H1 (cell line): ENCODE results near the gene NUP88. TPM values are rescaled to one million over a fixed set of nuclear protein-coding genes. Genes with fewer than 3 reads are reported as not detected.

Source experiments
- CTCF ChIA-PET: fragments of 300-600 bp; sonication (Branson Sonifier 250); formaldehyde crosslinking; loops from one replicate; lab custom pipeline; 2021; ENCODE audit not compliant: partially characterized antibody; lab: Charles Lee
- POLR2A ChIA-PET: fragments of 300-600 bp; sonication (Branson Sonifier 250); formaldehyde crosslinking; loops from one replicate; lab custom pipeline; 2021; ENCODE audit warnings: inconsistent platforms; ENCODE audit not compliant: partially characterized antibody; lab: Charles Lee
- DNase-seq, 2 experiments: peaks; one replicate each; pipeline versions ENCODE4 v3.0.0 to v3.0.0-alpha.2; 2010 to 2022; ENCODE audit warnings: low spot score in 2 of 2, low read depth in 1 of 2, mixed read lengths in 1 of 2
- FAIRE-seq: peaks from 2 replicates; lab custom pipeline; 2011; peaks lifted over from hg19 to GRCh38; lab: Jason Lieb, UNC
- H2AFZ ChIP-seq: 2 replicates; pipeline ENCODE4 v1.8.1; 2012; ENCODE audit warnings: low read length, inconsistent platforms
- H2AK5ac ChIP-seq: 2 replicates; pipeline ENCODE4 v1.6.1; 2013; ENCODE audit warnings: low read depth, low read length
- H2BK120ac ChIP-seq: replicated peaks from 2 replicates; pipeline ENCODE3; 2013; ENCODE audit warnings: low read depth, low read length, inconsistent platforms
- H2BK12ac ChIP-seq: 2 replicates; pipeline ENCODE4 v1.6.1; 2013; ENCODE audit warnings: low read depth, low read length
- H2BK15ac ChIP-seq: 2 replicates; pipeline ENCODE4 v1.6.1; 2013; ENCODE audit warnings: low read length
- H2BK20ac ChIP-seq: 2 replicates; pipeline ENCODE4 v1.6.1; 2013; ENCODE audit warnings: low read length
- H2BK5ac ChIP-seq: 2 replicates; pipeline ENCODE4 v1.6.1; 2013; ENCODE audit warnings: low read depth, low read length
- H3K14ac ChIP-seq: 2 replicates; pipeline ENCODE4 v1.6.1; 2013; ENCODE audit warnings: inconsistent platforms; ENCODE audit not compliant: insufficient read length
- H3K18ac ChIP-seq: 2 replicates; pipeline ENCODE4 v1.6.1; 2013; ENCODE audit warnings: low read length; ENCODE audit errors: extremely low read depth
- H3K23ac ChIP-seq: 2 replicates; pipeline ENCODE4 v1.6.1; 2013; ENCODE audit warnings: inconsistent platforms; ENCODE audit not compliant: insufficient read length
- H3K23me2 ChIP-seq: 2 replicates; pipeline ENCODE4 v1.6.1; 2013; ENCODE audit warnings: low read depth, low read length
- H3K27ac ChIP-seq: 2 replicates; pipeline ENCODE4 v1.6.1; 2011; ENCODE audit warnings: low read depth, low read length, inconsistent platforms
- H3K27me3 ChIP-seq, 4 experiments: replicated peaks in 1 of 4; 1 replicate in 1 of 4; 2 replicates in 3 of 4; pipeline versions ENCODE4 v1.6.1 to v1.8.1; 2011 to 2013; ENCODE audit warnings: low read length in 3 of 4, mild to moderate bottlenecking in 3 of 4, inconsistent platforms in 2 of 4, mixed read lengths in 2 of 4, moderate library complexity in 1 of 4; ENCODE audit not compliant: control insufficient read depth in 3 of 4, insufficient read depth in 3 of 4; ENCODE audit errors: extremely low read depth in 1 of 4
- H3K36me3 ChIP-seq, 4 experiments: 2 replicates each; pipeline versions ENCODE4 v1.6.1 to v1.8.1; 2011 to 2013; ENCODE audit warnings: mild to moderate bottlenecking in 4 of 4, low read length in 3 of 4, moderate library complexity in 2 of 4, control low read depth in 1 of 4, inconsistent platforms in 1 of 4; ENCODE audit not compliant: insufficient read depth in 4 of 4, control insufficient read depth in 2 of 4
- H3K4ac ChIP-seq: replicated peaks from 2 replicates; pipeline ENCODE3; 2013; ENCODE audit warnings: low read length, low read depth, mixed read lengths, inconsistent platforms; ENCODE audit not compliant: insufficient read length
- H3K4me1 ChIP-seq, 4 experiments: replicated peaks in 1 of 4; 1 replicate in 1 of 4; 2 replicates in 3 of 4; pipeline versions ENCODE4 v1.6.1 to v1.8.1; 2011 to 2013; ENCODE audit warnings: low read length in 3 of 4, inconsistent platforms in 2 of 4, mixed read lengths in 1 of 4; ENCODE audit not compliant: insufficient read depth in 4 of 4, control insufficient read depth in 3 of 4
- H3K4me2 ChIP-seq, 2 experiments: 2 replicates each; pipeline versions ENCODE4 v1.6.1 to v1.8.1; 2011 to 2013; ENCODE audit warnings: low read depth in 2 of 2, low read length in 2 of 2, control low read depth in 1 of 2, inconsistent platforms in 1 of 2, mild to moderate bottlenecking in 1 of 2; ENCODE audit not compliant: insufficient read depth in 1 of 2
- H3K4me3 ChIP-seq, 4 experiments: fragments of 200-600, 300-600 bp in 1 of 4; sonication (generic), shearing (Covaris generic), sonication (Bioruptor Twin) in 1 of 4; 2 replicates each; pipeline versions ENCODE4 v1.5.1 to v1.8.1; 2011 to 2016; ENCODE audit warnings: low read length in 4 of 4, low read depth in 3 of 4, control low read depth in 2 of 4, inconsistent platforms in 2 of 4, mild to moderate bottlenecking in 2 of 4, mixed read lengths in 1 of 4, moderate library complexity in 1 of 4; ENCODE audit not compliant: insufficient read depth in 2 of 4; ENCODE audit errors: extremely low read depth in 1 of 4
- H3K56ac ChIP-seq: replicated peaks from 2 replicates; pipeline ENCODE3; 2013; ENCODE audit warnings: low read depth, mild to moderate bottlenecking, mixed read lengths, low read length, inconsistent platforms; ENCODE audit not compliant: insufficient read length
- H3K79me1 ChIP-seq: 2 replicates; pipeline ENCODE4 v1.6.1; 2013; ENCODE audit warnings: low read depth, low read length, control low read depth
- H3K79me2 ChIP-seq, 2 experiments: 2 replicates each; pipeline versions ENCODE4 v1.6.1 to v1.8.1; 2012 to 2013; ENCODE audit warnings: low read length in 2 of 2, mild to moderate bottlenecking in 2 of 2, inconsistent platforms in 1 of 2; ENCODE audit not compliant: insufficient read depth in 2 of 2, control insufficient read depth in 1 of 2
- H3K9ac ChIP-seq, 4 experiments: replicated peaks in 1 of 4; 1 replicate in 1 of 4; 2 replicates in 3 of 4; pipeline versions ENCODE4 v1.6.1 to v1.8.1; 2011 to 2013; ENCODE audit warnings: low read depth in 3 of 4, low read length in 3 of 4, control low read depth in 2 of 4, mild to moderate bottlenecking in 2 of 4, moderate library complexity in 2 of 4, inconsistent platforms in 1 of 4; ENCODE audit errors: extremely low read depth in 1 of 4
- H3K9me3 ChIP-seq, 2 experiments: 2 replicates each; pipeline versions ENCODE4 v1.6.1 to v1.8.1; 2012 to 2013; ENCODE audit warnings: mild to moderate bottlenecking in 2 of 2, moderate library complexity in 2 of 2, control low read depth in 1 of 2, inconsistent platforms in 1 of 2, low read depth in 1 of 2, low read length in 1 of 2, mixed read lengths in 1 of 2; ENCODE audit not compliant: insufficient read depth in 2 of 2
- H4K20me1 ChIP-seq, 2 experiments: replicated peaks in 1 of 2; 2 replicates each; pipeline versions ENCODE3 to v1.8.1; 2011 to 2013; ENCODE audit warnings: inconsistent platforms in 2 of 2, low read length in 2 of 2, mild to moderate bottlenecking in 1 of 2; ENCODE audit not compliant: insufficient read depth in 2 of 2, control insufficient read depth in 1 of 2
- H4K5ac ChIP-seq: 2 replicates; pipeline ENCODE4 v1.6.1; 2013; ENCODE audit warnings: low read length, low read depth, mixed read lengths, inconsistent platforms; ENCODE audit not compliant: insufficient read length
- H4K8ac ChIP-seq: 2 replicates; pipeline ENCODE4 v1.8.0; 2013; ENCODE audit warnings: mild to moderate bottlenecking, moderate library complexity, low read length, inconsistent platforms; ENCODE audit not compliant: insufficient read depth; ENCODE audit errors: extremely low read depth
- H4K91ac ChIP-seq: replicated peaks from 2 replicates; pipeline ENCODE3; 2013; ENCODE audit warnings: low read length, mixed read lengths, inconsistent platforms; ENCODE audit not compliant: insufficient read length
- CHD2 ChIP-seq: IDR thresholded peaks from 2 replicates; pipeline ENCODE4 v1.6.1; 2012; ENCODE audit warnings: low read length, improper control_type of control experiment
- POLR2A ChIP-seq, 2 experiments: IDR thresholded peaks; 1 replicate in 1 of 2; 2 replicates in 1 of 2; pipeline ENCODE4 v1.6.1; 2011; ENCODE audit warnings: low read depth in 2 of 2, low read length in 2 of 2, mild to moderate bottlenecking in 2 of 2; ENCODE audit errors: control extremely low read depth in 1 of 2
- POLR2AphosphoS5 ChIP-seq: IDR thresholded peaks from 2 replicates; pipeline ENCODE4 v1.6.1; 2011; ENCODE audit warnings: low read depth, low read length
- SRF ChIP-seq: IDR thresholded peaks from 2 replicates; pipeline ENCODE4 v1.6.1; 2011; ENCODE audit warnings: mild to moderate bottlenecking, low read depth, low read length, moderate library complexity
- WGBS, 2 experiments: shearing (Covaris generic) in 1 of 2; methylation state at CpG; one replicate each; pipeline versions ENCODE4 v1.1.6 to v1.1.7; 2013 to 2015; ENCODE audit warnings: low lambda C conversion rate in 2 of 2, mixed read lengths in 2 of 2, inconsistent platforms in 1 of 2, low coverage in 1 of 2, missing lambda C conversion rate in 1 of 2; ENCODE audit not compliant: insufficient replicate concordance in 2 of 2, insufficient coverage in 1 of 2, insufficient read length in 1 of 2; ENCODE audit errors: extremely low coverage in 1 of 2, missing lambda C conversion rate in 1 of 2; 5-methylcytosine and 5-hydroxymethylcytosine counted together
- polyA plus RNA-seq, 7 experiments: library from polyadenylated mRNA; depleted of rRNA in 3 of 7; stranded (reverse) in 5 of 7; unstranded in 2 of 7; fragments of >200 nt in 5 of 7; fragments of 200-250 nt in 2 of 7; gene quantifications; 1 replicate in 5 of 7; 2 replicates in 1 of 7; 4 replicates in 1 of 7; pipeline versions ENCODE4 v1.2.1 to v1.2.3, GENCODE V29; 2011 to 2013; ENCODE audit warnings: missing spikeins in 2 of 7, mixed read lengths in 2 of 7
- total RNA-seq: library from RNA; stranded (reverse); fragmentation: NEBNext Ultra II Directional; extraction: Animal tissue kit (Norgen Biotek cat#: 25700); gene quantifications from 2 replicates; pipeline ENCODE4 v1.2.1, GENCODE V29; 2021

NUP88 gene
- total and polyA plus RNA-seq, 2 of the 8 experiments (the other 6 are each of a cell fraction or from before 2014, with no cell fraction given) = 77.4 to 105 TPM

DNA sequence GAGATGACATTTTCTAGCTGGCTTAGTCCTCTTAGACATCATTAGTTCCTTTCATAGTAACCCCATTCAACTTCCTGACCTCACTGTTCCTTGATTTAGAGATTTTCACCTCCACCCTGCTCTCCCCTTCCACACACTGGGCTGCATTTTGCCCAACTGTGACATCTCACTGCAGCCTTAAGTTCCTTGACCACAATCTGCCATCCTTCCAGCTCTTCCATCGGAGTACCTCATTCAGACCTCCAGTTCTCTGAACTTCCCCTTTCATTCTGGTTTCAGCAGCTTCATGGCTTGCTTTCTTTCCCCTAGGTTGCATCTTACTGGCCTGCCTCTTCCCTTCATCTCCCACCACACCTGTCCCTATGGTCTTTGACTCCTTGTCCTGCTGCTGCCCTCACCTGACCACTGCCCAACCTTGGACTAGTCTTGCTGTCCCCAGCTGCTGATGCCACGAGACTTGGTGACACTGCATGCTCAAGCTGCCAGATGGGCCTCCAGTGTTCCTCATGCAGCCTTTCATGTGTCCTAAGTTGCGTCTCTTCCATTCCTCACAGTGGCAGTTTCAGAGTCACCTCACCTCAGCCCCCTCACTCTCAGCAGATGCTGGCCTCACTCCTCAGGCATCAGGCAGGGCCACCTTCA is 40.8 kb downstream of the NUP88 start:
- WGBS, 2 experiments = 91% methylated on average over 3 of the region's 3 CpGs; no CpG with 5 or more reads in 1 of the 2 experiments
- H3K14ac ChIP-seq = no peak overlapping the region
- CTCF ChIA-PET = interaction anchor here (1.0 kb wide), 1 partner anchor 129 kb away, joined by 3 read pairs; no protein-coding TSS in a partner anchor
- peaks cover 0 to 3% of the 10 kb centered on the region in 2 experiments for H4K20me1 ChIP-seq
- no peaks in the 10 kb centered on the region for H3K23me2 ChIP-seq
- no peak for DNase-seq
- H3K9me3 ChIP-seq = no peaks in the 10 kb centered on the region
- no peak overlapping the region for H3K9ac ChIP-seq
- no peak overlapping the region for H2BK120ac ChIP-seq
- H2BK12ac ChIP-seq = no peak overlapping the region; the same call in 1 of the 2 replicates
- POLR2A ChIA-PET = interaction anchor here (0.6 to 1.9 kb wide), 5 partner anchors 13 to 114 kb away, joined by 3 to 15 read pairs (median 4); partner anchors contain the start of genes NUP88 and RPAIN
- H4K5ac ChIP-seq = no peak overlapping the region
- H3K27me3 ChIP-seq = no peaks in the 10 kb centered on the region
- H3K36me3 ChIP-seq = peaks cover 29 to 71% (median 45%) of the 10 kb centered on the region in 4 experiments
- H3K56ac ChIP-seq = no peak overlapping the region
- H3K79me1 ChIP-seq = no peaks in the 10 kb centered on the region
- H3K4me2 ChIP-seq = no peak overlapping the region
- no peak overlapping the region for H3K23ac ChIP-seq
- H3K27ac ChIP-seq = no peak overlapping the region
- FAIRE-seq = no peak
- no peaks in the 10 kb centered on the region for H3K4me1 ChIP-seq
- no peak overlapping the region for H3K18ac ChIP-seq
- no peak overlapping the region for H3K4me3 ChIP-seq
- H3K4ac ChIP-seq = no peak overlapping the region
- no peak overlapping the region for H2AK5ac ChIP-seq
- H4K8ac ChIP-seq = 0 out of 2 replicates have a peak overlapping the region, but pooled peaks have one; percentile 16
- peak overlapping the region; percentile 26; the same call in 1 of the 2 replicates for H2BK5ac ChIP-seq
- no peak overlapping the region for H2AFZ ChIP-seq
- peak in 1 of 2 experiments; percentile 21; a peak in 1 of 3 replicates for TF ChIP-seq POLR2A (IDR thresholded peaks at IDR 0.05; ENCODE audit: control extremely low read depth in 1 of 2, low read depth in 2 of 2, low read length in 2 of 2)
- TF ChIP-seq SRF = no peak
- TF ChIP-seq CHD2 = no peak
- peak; percentile 72 for TF ChIP-seq POLR2AphosphoS5
- H3K79me2 ChIP-seq = no peaks in the 10 kb centered on the region
- H2BK15ac ChIP-seq = no peak overlapping the region
- H2BK20ac ChIP-seq = no peak overlapping the region
- H4K91ac ChIP-seq = no peak overlapping the region
